GM21717 (cell line): ENCODE measurements around the gene PLCL2.
"Not testable (repeated sequence)": the region's sequence is repeated elsewhere in the genome, so short reads cannot be mapped to it uniquely, and the experiment has no call there.

Experiments used
- ATAC-seq: cut with Tn5 transposase; IDR thresholded peaks from one replicate; pipeline ENCODE4 v1.9.1; 2021; ENCODE audit warnings: mild to moderate bottlenecking, moderate library complexity; ENCODE audit not compliant: unreplicated experiment

The PLCL2 gene

DNA sequence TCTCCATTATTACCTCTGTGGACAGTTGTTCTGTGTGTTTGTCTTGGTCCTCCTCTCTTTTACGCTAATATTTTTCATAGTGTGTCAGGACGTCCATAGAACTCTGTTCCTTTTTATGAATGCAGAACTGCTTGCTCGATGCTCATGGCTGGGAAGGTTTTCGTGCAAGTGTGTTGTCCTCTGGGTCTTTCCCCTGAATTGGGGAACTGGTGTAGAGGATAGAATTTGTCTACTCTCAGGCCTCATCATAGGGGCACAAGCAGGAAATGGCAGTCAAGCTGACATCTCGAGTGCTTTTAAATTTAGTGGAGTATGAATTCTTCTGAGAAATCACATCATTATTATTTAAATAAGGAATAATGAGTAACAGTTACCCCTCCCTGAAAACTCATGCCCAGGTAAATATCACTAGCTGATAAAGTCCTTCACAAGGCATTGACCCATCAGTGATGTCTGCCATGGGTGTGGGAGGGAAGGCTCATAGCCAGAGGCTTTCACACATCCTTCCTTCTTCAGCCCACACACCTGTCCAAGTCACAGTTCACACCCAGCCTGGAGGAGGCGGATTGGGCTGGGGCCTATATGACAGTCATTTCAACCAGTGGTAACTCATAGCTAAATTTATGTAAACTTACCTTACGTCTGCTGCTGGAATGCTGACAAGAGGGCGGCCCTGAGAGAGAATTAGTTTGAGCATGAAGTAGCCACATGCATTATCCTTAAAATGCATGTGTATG, 226.1 kb downstream of the PLCL2 start:
- ATAC-seq = no peak

DNA sequence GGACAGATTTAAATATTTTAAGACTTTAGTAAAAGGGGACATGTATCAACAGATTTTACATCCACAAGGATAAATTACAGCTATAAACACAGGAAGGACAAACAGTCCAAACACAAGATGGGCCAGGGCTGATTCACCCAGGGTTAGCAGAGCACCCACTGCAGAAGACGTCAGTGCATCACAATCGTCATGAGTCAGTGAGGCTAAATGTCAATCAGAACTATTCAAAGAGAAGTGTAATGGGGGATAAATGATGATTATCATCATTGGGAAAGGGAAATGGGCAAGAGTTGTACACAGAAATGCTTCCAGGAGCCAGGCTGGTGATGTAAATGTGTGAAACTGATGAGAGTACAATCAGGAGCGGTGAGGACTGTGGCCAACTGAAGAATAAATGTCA, 226.8 kb downstream of the PLCL2 start:
- no peak for ATAC-seq

DNA sequence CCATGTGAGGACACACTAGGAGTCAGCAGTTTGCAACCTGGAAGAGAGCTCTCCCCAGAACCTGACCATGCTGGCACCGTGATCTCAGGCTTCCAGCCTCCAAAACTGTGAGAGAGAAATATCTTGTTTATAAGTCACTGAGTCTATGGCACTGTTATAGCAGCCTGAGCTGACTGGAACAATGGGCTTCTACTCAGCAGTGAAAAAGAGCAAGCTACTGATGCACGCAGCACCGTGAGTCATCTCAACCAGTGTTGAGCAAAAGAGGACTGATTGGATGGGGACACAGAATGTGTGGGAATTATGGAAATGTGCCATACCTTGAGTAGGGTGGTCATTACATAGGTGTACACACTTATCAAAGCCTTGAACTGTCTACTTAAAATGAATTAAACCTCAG, 230.4 kb downstream of the PLCL2 start:
- ATAC-seq = no peak

DNA sequence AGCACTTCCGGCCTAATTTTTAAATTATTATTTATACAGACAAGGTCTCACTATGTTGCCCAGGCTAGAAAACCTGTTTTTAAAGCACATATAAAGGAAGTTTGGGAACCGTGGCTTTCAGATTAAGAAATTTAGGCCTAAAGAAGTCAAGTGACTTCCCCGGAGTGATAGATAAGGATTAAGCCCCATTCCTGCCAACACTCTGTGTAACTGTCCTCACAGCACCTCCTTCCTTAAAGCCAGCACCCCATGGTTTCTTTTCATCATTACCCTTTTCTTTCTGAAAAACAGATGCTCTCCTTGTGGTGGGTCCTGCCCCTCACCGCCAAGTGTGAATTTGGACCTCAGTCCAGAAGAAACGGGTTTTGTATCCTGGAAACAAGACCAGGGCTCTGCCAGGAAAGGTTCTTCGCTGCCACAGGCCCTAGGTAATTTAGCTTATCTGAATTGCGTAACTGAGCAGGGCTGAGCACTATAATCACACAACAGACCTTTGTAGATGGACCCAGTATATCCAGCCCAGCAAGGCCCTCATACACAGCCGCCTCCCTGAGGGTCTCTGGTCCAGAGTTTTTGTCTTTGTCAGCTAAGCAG, 231.3 kb downstream of the PLCL2 start:
- ATAC-seq = no peak

- ATAC-seq = no peak
These were observed 234.0 kb downstream of the PLCL2 start for GRCh38 chr3:17118771-17119170.

GRCh38 chr3:17119201-17120072, 234.7 kb downstream of the PLCL2 start:
- ATAC-seq = no peak

DNA sequence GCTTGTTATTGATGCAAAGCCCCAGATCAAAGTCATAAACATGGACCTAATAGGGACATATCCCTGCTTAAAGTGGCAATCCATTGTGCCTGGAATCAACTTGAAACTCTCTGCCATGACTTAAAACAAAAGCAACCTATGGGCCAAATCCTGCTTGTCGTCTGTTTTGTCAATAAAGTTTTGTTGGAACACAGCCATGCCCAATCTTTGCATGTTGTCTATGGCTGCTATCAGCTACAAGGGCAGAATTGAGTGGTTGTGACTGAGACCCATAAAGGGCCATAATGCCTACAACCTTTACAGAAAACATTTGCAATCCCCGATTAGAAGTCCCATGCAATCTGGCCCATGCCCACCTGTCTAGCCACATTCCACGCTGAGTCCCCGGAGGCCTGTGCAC, 235.4 kb downstream of the PLCL2 start:
- no peak for ATAC-seq

GRCh38 chr3:17121336-17121735, 236.6 kb downstream of the PLCL2 start:
- no peak for ATAC-seq

- no peak for ATAC-seq
These were observed 238.0 kb downstream of the PLCL2 start for GRCh38 chr3:17122758-17123157.

GRCh38 chr3:17125738-17126442, 241.1 kb downstream of the PLCL2 start:
- no peak for ATAC-seq

DNA sequence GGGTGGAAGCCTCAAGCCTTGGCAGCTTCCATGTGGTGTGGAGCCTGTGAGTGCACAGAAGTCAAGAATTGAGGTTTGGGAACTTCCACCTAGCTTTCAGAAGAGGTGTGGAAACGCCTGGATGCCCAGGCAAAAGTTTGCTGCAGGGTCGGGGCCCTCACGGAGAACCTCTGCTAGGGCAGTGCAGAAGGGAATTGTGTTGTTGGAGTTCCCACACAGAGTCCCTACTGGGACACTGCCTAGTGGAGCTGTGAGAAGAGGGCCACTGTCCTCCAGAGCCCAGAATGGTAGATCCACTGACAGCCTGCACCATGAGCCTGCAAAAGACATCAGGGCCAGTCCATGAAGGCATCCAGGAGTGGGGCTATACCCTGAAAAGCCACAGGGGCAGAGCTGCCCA, 243.9 kb downstream of the PLCL2 start:
- not testable (repeated sequence) for ATAC-seq

- no peak for ATAC-seq
These were observed 244.8 kb downstream of the PLCL2 start for GRCh38 chr3:17129556-17129955.

- no peak for ATAC-seq
These were observed 246.2 kb downstream of the PLCL2 start for GRCh38 chr3:17130956-17131355.

DNA sequence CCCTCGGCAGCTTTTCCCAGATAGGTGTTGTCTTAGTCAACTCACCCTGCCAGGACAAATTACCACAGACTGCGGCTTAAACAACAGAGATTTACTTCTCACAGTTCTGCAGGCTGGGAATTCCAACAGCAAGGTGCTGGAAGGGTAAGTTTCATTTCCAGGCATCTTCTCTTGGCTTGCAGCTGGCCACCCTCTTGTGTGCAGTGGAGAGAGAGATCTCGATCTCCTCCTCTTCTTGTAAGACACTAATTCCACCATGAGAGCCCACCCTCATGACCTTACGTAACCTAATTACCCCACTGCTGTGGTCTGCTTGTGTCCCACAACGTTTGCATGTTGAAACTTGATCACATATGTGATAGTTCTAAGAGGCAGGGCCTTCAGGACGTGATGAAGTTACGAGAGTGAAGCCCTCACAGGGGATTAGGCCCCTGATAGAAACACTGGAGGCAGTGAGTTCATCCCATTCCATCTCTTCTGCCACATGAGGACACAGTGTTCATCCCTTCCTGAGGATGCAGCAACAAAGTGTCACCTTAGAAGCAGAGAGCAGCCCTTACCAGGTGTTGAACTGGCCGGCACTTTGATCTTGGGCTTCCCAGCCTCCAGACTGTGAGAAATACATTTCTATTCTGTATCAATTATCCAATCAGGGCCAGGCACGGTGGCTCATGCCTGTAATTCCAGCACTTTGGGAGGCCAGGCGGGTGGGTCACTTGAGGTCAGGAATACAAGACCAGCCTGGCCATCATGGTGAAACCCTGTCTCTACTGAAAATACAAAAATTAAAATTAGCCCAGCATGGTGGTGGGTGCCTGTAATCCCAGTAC, 247.7 kb downstream of the PLCL2 start:
- no peak for ATAC-seq

DNA sequence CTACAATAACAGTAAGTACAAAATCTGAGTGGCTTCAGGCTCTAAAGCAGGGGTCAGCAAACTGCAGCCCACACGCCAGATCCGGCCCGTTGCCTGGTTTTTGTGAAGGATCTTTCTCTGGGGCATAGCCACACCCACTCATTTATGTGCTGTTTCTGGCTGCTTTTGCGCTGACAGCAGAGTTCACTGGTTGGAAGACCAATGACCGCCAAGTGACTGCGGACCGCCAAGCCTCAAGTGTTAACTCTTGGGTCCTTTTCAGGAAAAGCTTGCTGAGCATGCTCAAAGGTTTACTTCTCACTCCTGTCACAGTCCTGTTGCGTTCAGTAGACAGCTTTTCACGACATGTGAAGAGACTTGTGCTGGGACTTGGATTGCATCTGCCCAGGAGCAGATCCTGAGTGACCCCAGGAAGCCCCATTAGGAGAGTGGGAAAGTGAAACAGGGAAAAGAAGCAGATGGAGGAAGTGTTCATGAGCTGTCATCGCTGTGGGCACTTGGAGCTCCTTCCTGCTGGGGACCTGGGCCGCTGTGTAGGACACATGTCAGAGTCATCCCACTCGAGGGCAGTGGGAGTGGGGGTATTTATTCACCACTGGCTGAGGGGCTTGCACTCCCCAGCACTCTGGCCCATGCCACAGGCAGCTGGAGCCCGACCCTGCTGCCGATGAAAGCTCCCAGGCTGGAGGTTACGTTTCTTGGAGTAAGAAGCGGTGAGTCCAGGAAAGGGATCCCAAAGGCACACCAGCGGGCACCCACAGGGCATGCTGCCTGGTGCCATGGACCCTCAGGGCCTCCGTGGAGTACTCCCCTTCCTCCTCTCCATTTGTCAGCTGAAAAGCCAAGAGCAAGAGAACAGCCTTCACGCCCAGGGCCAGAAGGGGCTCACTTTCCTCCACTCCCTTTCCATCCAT, 249.1 kb downstream of the PLCL2 start:
- no peak for ATAC-seq

- ATAC-seq = no peak
These were observed 250.9 kb downstream of the PLCL2 start for GRCh38 chr3:17135696-17136095.

- ATAC-seq = no peak
These were observed 251.5 kb downstream of the PLCL2 start for GRCh38 chr3:17136136-17136721.

- ATAC-seq = no peak
These were observed 252.6 kb downstream of the PLCL2 start for GRCh38 chr3:17137321-17137826.
